WTC11 (cell line): ENCODE data around the gene LBX1. TPM values are rescaled to one million over a fixed set of nuclear protein-coding genes. Genes with fewer than 3 reads are reported as not detected.

Experiments
- ATAC-seq: fragments of 200-7000 bp; cut with Tn5 transposase; 2 replicates; pipeline ENCODE4 v1.10.0; 2021; ENCODE audit warnings: mild to moderate bottlenecking, moderate library complexity
- CTCF ChIA-PET: fragments of 300-600 bp; sonication (Branson Sonifier 250); formaldehyde crosslinking; loops from one replicate; lab custom pipeline; 2021; ENCODE audit warnings: antibody characterized with exemption; lab: Charles Lee
- POLR2A ChIA-PET: fragments of 350-600 bp; sonication (Branson Sonifier 250); formaldehyde crosslinking; loops from one replicate; lab custom pipeline; 2021; ENCODE audit warnings: antibody characterized with exemption; lab: Charles Lee
- DNase-seq: peaks from one replicate; pipeline ENCODE4 v3.0.0; 2021; ENCODE audit warnings: low spot score
- H3K27ac Mint-ChIP-seq: 2 replicates; pipeline ENCODE4 v1.8.0; 2021; ENCODE audit warnings: mixed read lengths
- H3K27me3 Mint-ChIP-seq: 2 replicates; pipeline ENCODE4 v1.8.0; 2021; ENCODE audit warnings: low read depth, mild to moderate bottlenecking, moderate library complexity, mixed read lengths
- H3K36me3 Mint-ChIP-seq: 2 replicates; pipeline ENCODE4 v1.8.0; 2021; ENCODE audit warnings: mixed read lengths
- H3K4me1 Mint-ChIP-seq: 2 replicates; pipeline ENCODE4 v1.8.0; 2022; ENCODE audit warnings: mixed read lengths
- H3K4me3 Mint-ChIP-seq: 2 replicates; pipeline ENCODE4 v1.8.0; 2021; ENCODE audit warnings: mild to moderate bottlenecking, moderate library complexity, mixed read lengths
- H3K9me3 Mint-ChIP-seq: 2 replicates; pipeline ENCODE4 v1.8.0; 2021; ENCODE audit warnings: mixed read lengths
- CREB1 ChIP-seq: sonication (generic); formaldehyde crosslinking; IDR thresholded peaks from 2 replicates; pipeline ENCODE4 v1.8.0; 2023; ENCODE audit warnings: mild to moderate bottlenecking, missing genetic modification reagents
- E2F1 ChIP-seq: sonication (generic); formaldehyde crosslinking; IDR thresholded peaks from 2 replicates; pipeline ENCODE4 v1.8.0; 2022; ENCODE audit warnings: mild to moderate bottlenecking, missing genetic modification reagents
- E2F4 ChIP-seq: sonication (generic); formaldehyde crosslinking; IDR thresholded peaks from 2 replicates; pipeline ENCODE4 v1.8.1; 2022; ENCODE audit warnings: low read depth, mild to moderate bottlenecking, moderate library complexity, missing genetic modification reagents, borderline replicate concordance
- FOXJ3 ChIP-seq: sonication (generic); formaldehyde crosslinking; IDR thresholded peaks from 2 replicates; pipeline ENCODE4 v1.9.0; 2021; ENCODE audit warnings: missing genetic modification reagents, mild to moderate bottlenecking, borderline replicate concordance
- FOXP1 ChIP-seq: sonication (generic); formaldehyde crosslinking; IDR thresholded peaks from 2 replicates; pipeline ENCODE4 v1.8.0; 2022; ENCODE audit warnings: missing genetic modification reagents, mild to moderate bottlenecking, moderate library complexity, borderline replicate concordance
- GRHL2 ChIP-seq: fragments of 250-450 bp; sonication (Bioruptor Pico); IDR thresholded peaks from 2 replicates; pipeline ENCODE4 v1.8.0; 2022; ENCODE audit warnings: mild to moderate bottlenecking, moderate library complexity; ENCODE audit not compliant: insufficient replicate concordance, severe bottlenecking
- GTF2I ChIP-seq: fragments of 250-450 bp; sonication (Bioruptor Pico); conservative IDR thresholded peaks from 2 replicates; pipeline ENCODE4 v1.4.0; 2021; ENCODE audit warnings: mild to moderate bottlenecking
- MAX ChIP-seq: sonication (generic); formaldehyde crosslinking; IDR thresholded peaks from 2 replicates; pipeline ENCODE4 v1.8.0; 2022; ENCODE audit warnings: mild to moderate bottlenecking, missing genetic modification reagents
- NR3C1 ChIP-seq: sonication (generic); formaldehyde crosslinking; conservative IDR thresholded peaks from 2 replicates; pipeline ENCODE4 v1.8.1; 2023; ENCODE audit warnings: low read depth, mild to moderate bottlenecking, missing genetic modification reagents
- PRRX2 ChIP-seq: fragments of 250-450 bp; sonication (Bioruptor Pico); IDR thresholded peaks from 2 replicates; pipeline ENCODE4 v1.8.0; 2021; ENCODE audit warnings: mild to moderate bottlenecking
- RELA ChIP-seq: sonication (generic); formaldehyde crosslinking; IDR thresholded peaks from 2 replicates; pipeline ENCODE4 v1.8.1; 2022; ENCODE audit warnings: missing genetic modification reagents, mild to moderate bottlenecking, borderline replicate concordance
- TCF7 ChIP-seq: sonication (generic); formaldehyde crosslinking; IDR thresholded peaks from 2 replicates; pipeline ENCODE4 v1.8.0; 2022; ENCODE audit warnings: mild to moderate bottlenecking, low read depth, missing genetic modification reagents, moderate library complexity
- ZNF281 ChIP-seq: sonication (generic); formaldehyde crosslinking; IDR thresholded peaks from 2 replicates; pipeline ENCODE4 v1.8.0; 2023; ENCODE audit warnings: mild to moderate bottlenecking, missing genetic modification reagents
- ZNF317 ChIP-seq: sonication (generic); formaldehyde crosslinking; IDR thresholded peaks from 2 replicates; pipeline ENCODE4 v1.8.1; 2023; ENCODE audit warnings: low read depth, mild to moderate bottlenecking, moderate library complexity, missing genetic modification reagents, borderline replicate concordance
- ZNF512 ChIP-seq: sonication (generic); formaldehyde crosslinking; IDR thresholded peaks from 2 replicates; pipeline ENCODE4 v1.8.1; 2022; ENCODE audit warnings: missing genetic modification reagents, borderline replicate concordance
- ZNF532 ChIP-seq: fragments of 250-450 bp; sonication (Bioruptor Pico); IDR thresholded peaks from 2 replicates; pipeline ENCODE4 v1.9.0; 2021; ENCODE audit warnings: mild to moderate bottlenecking, borderline replicate concordance
- ZNF671 ChIP-seq: fragments of 250-450 bp; sonication (Bioruptor Pico); IDR thresholded peaks from 2 replicates; pipeline ENCODE4 v1.8.0; 2021; ENCODE audit warnings: mild to moderate bottlenecking
- total RNA-seq: library from RNA; stranded (reverse); gene quantifications from 3 replicates; pipeline ENCODE4 v1.2.3, GENCODE V29; 2021

Gene LBX1
- total RNA-seq, 1 experiment from 2014 or later, result not detected

GRCh38 chr10:101267776-101268175 is 38.5 kb upstream of the LBX1 start:
- H3K27me3 Mint-ChIP-seq, result peaks cover 12% of the 10 kb centered on the region
- H3K4me1 Mint-ChIP-seq, result peaks cover 34% of the 10 kb centered on the region
- no peaks in the 10 kb centered on the region for H3K36me3 Mint-ChIP-seq
- no peak for DNase-seq
- CTCF ChIA-PET, result interaction anchor here (1.0 to 9.1 kb wide), 6 partner anchors 14 to 54 kb away, joined by 3 to 108 read pairs (median 14); no protein-coding TSS in a partner anchor
- H3K9me3 Mint-ChIP-seq, result no peaks in the 10 kb centered on the region
- no peak for ATAC-seq
- POLR2A ChIA-PET, result no interaction called here
- no peak overlapping the region for H3K4me3 Mint-ChIP-seq
- TF ChIP-seq ZNF317 (CRISPR knock-in tag) (no peak), NR3C1 (CRISPR knock-in tag) (no peak), E2F4 (CRISPR knock-in tag) (no peak), ZNF512 (no peak), E2F1 (CRISPR knock-in tag) (no peak), RELA (no peak)
- TF ChIP-seq, all 79 proteins: peak for 0
- no peak overlapping the region for H3K27ac Mint-ChIP-seq

GRCh38 chr10:101267290-101267680 is 38.0 kb upstream of the LBX1 start:
- H3K4me1 Mint-ChIP-seq, result peaks cover 36% of the 10 kb centered on the region
- TF ChIP-seq ZNF532 (no peak), GTF2I (no peak)
- ChIA-PET CTCF (interaction anchor here (1.0 to 9.1 kb wide), 10 partner anchors 15 to 172 kb away, joined by 3 to 108 read pairs (median 3); no protein-coding TSS in a partner anchor), POLR2A (no interaction called here)
- DNase-seq (peak; percentile 34), ATAC-seq (peak; percentile 18; the same call in 1 of the 2 replicates)
- H3K27me3 Mint-ChIP-seq, result peaks cover 9% of the 10 kb centered on the region
- H3K27ac Mint-ChIP-seq, result peak overlapping the region; percentile 89
- H3K36me3 Mint-ChIP-seq, result no peaks in the 10 kb centered on the region
- no peaks in the 10 kb centered on the region for H3K9me3 Mint-ChIP-seq
- H3K4me3 Mint-ChIP-seq, result peak overlapping the region; percentile 34; the same call in 1 of the 2 replicates

GRCh38 chr10:101266381-101267289 is 37.4 kb upstream of the LBX1 start:
- CTCF ChIA-PET, result interaction anchor here (1.0 to 9.1 kb wide), 13 partner anchors 15 to 336 kb away, joined by 3 to 108 read pairs (median 3); no protein-coding TSS in a partner anchor
- Mint-ChIP-seq H3K27ac (peak overlapping the region; percentile 89; the same call in 1 of the 2 replicates), H3K4me1 (peaks cover 38% of the 10 kb centered on the region), H3K4me3 (no peak overlapping the region), H3K27me3 (peaks cover 9% of the 10 kb centered on the region), H3K9me3 (no peaks in the 10 kb centered on the region), H3K36me3 (no peaks in the 10 kb centered on the region)
- POLR2A ChIA-PET, result no interaction called here
- ATAC-seq (peak; percentile 49), DNase-seq (no peak)
- no peak for TF ChIP-seq PRRX2 (CRISPR knock-in tag)
- TF ChIP-seq RELA, result no peak
- TF ChIP-seq TCF7 (CRISPR knock-in tag), result no peak
- no peak for TF ChIP-seq FOXP1 (CRISPR knock-in tag)
- no peak for TF ChIP-seq GRHL2 (CRISPR knock-in tag)
- no peak for TF ChIP-seq ZNF671
- no peak for TF ChIP-seq CREB1 (CRISPR knock-in tag)
- TF ChIP-seq ZNF281 (CRISPR knock-in tag), result no peak
- no peak for TF ChIP-seq FOXJ3 (CRISPR knock-in tag)
- TF ChIP-seq MAX (CRISPR knock-in tag), result no peak
